Stimulated activated naive CD8-positive, alpha-beta T cell treated with anti-CD3 and anti-CD28 coated beads, Interleukin-15, amount 100 ng/mL, for 72 hours (primary cell): ENCODE data around the gene PAFAH2.
A peak's percentile ranks its signal among the peaks of the same experiment; 100 is the strongest.
"Not testable (repeated sequence)": the region's sequence is repeated elsewhere in the genome, so short reads cannot be mapped to it uniquely, and the experiment has no call there.

Source experiments
- ATAC-seq: fragments of 150-1000 bp; cut with Tn5 transposase; 2 replicates; pipeline ENCODE4 v1.10.0; 2021; ENCODE audit warnings: mild to moderate bottlenecking, moderate library complexity
- DNase-seq, 2 donors: peaks; one replicate each; pipeline ENCODE4 v3.0.0; 2021 to 2022
- H3K27ac Mint-ChIP-seq, 2 donors: one replicate each; pipeline ENCODE4 v1.8.0; 2022; ENCODE audit warnings: mild to moderate bottlenecking in 2 of 2, mixed read lengths in 2 of 2, moderate library complexity in 2 of 2
- H3K27me3 Mint-ChIP-seq: one replicate; pipeline ENCODE4 v1.8.0; 2022; ENCODE audit warnings: mixed read lengths
- H3K4me1 Mint-ChIP-seq: one replicate; pipeline ENCODE4 v1.8.0; 2022; ENCODE audit warnings: mild to moderate bottlenecking, mixed read lengths
- H3K4me3 Mint-ChIP-seq, 2 donors: one replicate each; pipeline ENCODE4 v1.8.0; 2022; ENCODE audit warnings: mild to moderate bottlenecking in 2 of 2, mixed read lengths in 2 of 2, moderate library complexity in 1 of 2
- H3K9me3 Mint-ChIP-seq, 2 donors: one replicate each; pipeline ENCODE4 v1.8.0; 2022; ENCODE audit warnings: mixed read lengths in 2 of 2

Gene PAFAH2

GRCh38 chr1:25947027-25947426 lies 50.8 kb downstream of the PAFAH2 start:
- H3K4me1 Mint-ChIP-seq: no peaks in the 10 kb centered on the region
- H3K27me3 Mint-ChIP-seq: no peaks in the 10 kb centered on the region
- peak overlapping the region in 1 of 2 donors; percentile 54 for H3K27ac Mint-ChIP-seq
- peaks cover 0 to 20% of the 10 kb centered on the region in 2 donors for H3K9me3 Mint-ChIP-seq
- H3K4me3 Mint-ChIP-seq: no peak overlapping the region
- ATAC-seq: no peak
- no peak for DNase-seq

DNA sequence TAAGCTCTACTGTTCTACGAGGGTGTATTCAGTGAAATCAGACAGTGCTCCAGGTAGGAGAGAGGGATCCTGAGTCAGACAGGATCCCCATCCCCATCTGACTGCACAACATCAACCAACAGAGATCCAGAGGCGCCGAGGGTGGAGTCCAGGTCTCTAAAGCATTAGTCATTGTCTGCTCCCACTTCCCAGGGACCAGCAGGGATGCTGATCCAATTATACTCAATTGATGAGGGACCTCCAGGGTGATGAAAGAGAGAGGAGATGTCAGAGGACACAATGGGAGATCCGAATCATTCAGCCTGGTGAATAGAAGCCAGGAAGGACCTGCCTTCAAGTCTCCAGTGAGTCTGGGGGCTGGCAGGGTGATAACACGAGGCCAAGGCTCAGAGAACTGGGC lies 52.1 kb downstream of the PAFAH2 start:
- Mint-ChIP-seq H3K4me1 (no peaks in the 10 kb centered on the region), H3K4me3 (no peak overlapping the region), H3K27me3 (no peaks in the 10 kb centered on the region), H3K27ac (no peak overlapping the region), H3K9me3 (peaks cover 0 to 20% of the 10 kb centered on the region in 2 donors)
- no peak for ATAC-seq
- no peak for DNase-seq

DNA sequence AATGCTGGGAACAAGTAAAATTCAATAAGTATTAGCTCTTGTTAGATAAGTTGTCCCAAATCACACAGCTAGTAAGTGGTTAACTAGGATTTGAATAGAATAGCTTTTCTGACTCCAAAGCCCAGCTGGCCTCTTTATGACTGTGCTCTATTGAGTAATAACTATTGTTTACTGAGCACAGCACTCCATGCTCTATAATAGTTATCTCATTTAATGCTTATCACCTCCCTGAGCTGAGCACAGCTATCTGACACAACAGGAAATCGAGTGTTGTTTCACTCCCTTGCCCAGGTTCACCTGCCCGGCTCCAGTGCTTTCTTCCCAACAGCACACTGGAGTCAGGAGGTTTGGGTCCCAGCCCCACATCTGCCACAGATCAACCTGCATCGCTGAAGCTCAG lies 52.9 kb downstream of the PAFAH2 start:
- Mint-ChIP-seq H3K27ac (no peak overlapping the region), H3K4me1 (no peaks in the 10 kb centered on the region), H3K4me3 (no peak overlapping the region), H3K27me3 (no peaks in the 10 kb centered on the region), H3K9me3 (peaks cover 0 to 20% of the 10 kb centered on the region in 2 donors)
- DNase-seq: no peak
- no peak for ATAC-seq

- DNase-seq, H3K27me3 Mint-ChIP-seq, H3K27ac Mint-ChIP-seq, H3K4me3 Mint-ChIP-seq, ATAC-seq, H3K4me1 Mint-ChIP-seq: not testable (repeated sequence)
- peaks cover 0 to 20% of the 10 kb centered on the region in 2 donors for H3K9me3 Mint-ChIP-seq
Observed at GRCh38 chr1:25943511-25943910, 54.4 kb downstream of the PAFAH2 start.

GRCh38 chr1:25936947-25937346 lies 60.9 kb downstream of the PAFAH2 start:
- DNase-seq (no peak), ATAC-seq (no peak)
- no peaks in the 10 kb centered on the region for H3K27me3 Mint-ChIP-seq
- no peak overlapping the region for H3K4me3 Mint-ChIP-seq
- peaks cover 10% of the 10 kb centered on the region for H3K4me1 Mint-ChIP-seq
- H3K27ac Mint-ChIP-seq: no peak overlapping the region
- H3K9me3 Mint-ChIP-seq: no peaks in the 10 kb centered on the region

GRCh38 chr1:25933479-25934365 lies 64.1 kb downstream of the PAFAH2 start:
- Mint-ChIP-seq H3K9me3 (no peaks in the 10 kb centered on the region), H3K27me3 (no peaks in the 10 kb centered on the region), H3K4me1 (peaks cover 10% of the 10 kb centered on the region), H3K4me3 (no peak overlapping the region), H3K27ac (peak overlapping the region in 1 of 2 donors; percentile 15)
- ATAC-seq (no peak), DNase-seq (no peak)

- ATAC-seq, H3K27ac Mint-ChIP-seq, H3K9me3 Mint-ChIP-seq, DNase-seq, H3K27me3 Mint-ChIP-seq, H3K4me3 Mint-ChIP-seq: not testable (repeated sequence)
- peaks cover 10% of the 10 kb centered on the region for H3K4me1 Mint-ChIP-seq
Observed at GRCh38 chr1:25932811-25933400, 65.0 kb downstream of the PAFAH2 start.

DNA sequence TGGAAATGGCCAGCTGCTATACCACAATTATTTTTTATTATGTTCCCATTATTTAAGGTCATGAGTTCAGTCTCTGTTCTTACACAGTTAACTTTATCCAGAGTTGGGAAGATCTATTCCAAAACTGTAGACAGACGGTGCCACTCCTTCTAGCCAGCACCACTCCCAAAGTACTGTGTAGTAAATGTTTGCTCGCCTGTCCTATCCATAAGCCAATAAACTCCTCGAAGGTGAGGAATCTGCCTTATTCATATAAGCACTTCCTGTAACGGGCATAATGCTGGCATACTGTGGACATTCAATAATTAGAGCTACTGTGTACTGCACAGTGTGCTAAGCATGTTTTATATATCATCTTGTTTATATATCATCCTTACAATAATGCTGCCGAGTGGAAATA lies 65.5 kb downstream of the PAFAH2 start:
- Mint-ChIP-seq H3K4me1 (peaks cover 10% of the 10 kb centered on the region), H3K4me3 (no peak overlapping the region), H3K27ac (no peak overlapping the region), H3K27me3 (no peaks in the 10 kb centered on the region), H3K9me3 (no peaks in the 10 kb centered on the region)
- ATAC-seq (no peak), DNase-seq (no peak)

DNA sequence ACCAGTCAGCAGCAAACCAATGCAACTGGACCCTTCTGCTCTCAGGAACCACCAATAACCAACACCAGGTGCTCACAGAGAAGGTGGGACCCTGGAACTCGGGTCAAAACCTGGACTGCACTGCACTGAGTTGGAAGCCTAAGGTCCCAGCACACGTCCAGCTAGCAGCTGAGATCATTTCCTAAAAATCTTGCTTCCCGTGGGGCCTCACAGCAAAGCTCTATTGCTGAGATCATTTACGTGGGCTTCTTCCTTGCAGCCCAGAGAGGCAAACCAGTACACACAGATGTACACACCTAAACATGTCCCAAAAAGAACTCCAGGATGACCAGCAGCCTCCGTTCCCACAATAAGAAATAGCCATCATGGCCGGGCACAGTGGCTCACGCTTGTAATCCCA lies 68.8 kb downstream of the PAFAH2 start:
- Mint-ChIP-seq H3K27me3 (no peaks in the 10 kb centered on the region), H3K9me3 (no peaks in the 10 kb centered on the region), H3K4me1 (peaks cover 21% of the 10 kb centered on the region), H3K27ac (no peak overlapping the region), H3K4me3 (no peak overlapping the region)
- DNase-seq (no peak), ATAC-seq (no peak)

DNA sequence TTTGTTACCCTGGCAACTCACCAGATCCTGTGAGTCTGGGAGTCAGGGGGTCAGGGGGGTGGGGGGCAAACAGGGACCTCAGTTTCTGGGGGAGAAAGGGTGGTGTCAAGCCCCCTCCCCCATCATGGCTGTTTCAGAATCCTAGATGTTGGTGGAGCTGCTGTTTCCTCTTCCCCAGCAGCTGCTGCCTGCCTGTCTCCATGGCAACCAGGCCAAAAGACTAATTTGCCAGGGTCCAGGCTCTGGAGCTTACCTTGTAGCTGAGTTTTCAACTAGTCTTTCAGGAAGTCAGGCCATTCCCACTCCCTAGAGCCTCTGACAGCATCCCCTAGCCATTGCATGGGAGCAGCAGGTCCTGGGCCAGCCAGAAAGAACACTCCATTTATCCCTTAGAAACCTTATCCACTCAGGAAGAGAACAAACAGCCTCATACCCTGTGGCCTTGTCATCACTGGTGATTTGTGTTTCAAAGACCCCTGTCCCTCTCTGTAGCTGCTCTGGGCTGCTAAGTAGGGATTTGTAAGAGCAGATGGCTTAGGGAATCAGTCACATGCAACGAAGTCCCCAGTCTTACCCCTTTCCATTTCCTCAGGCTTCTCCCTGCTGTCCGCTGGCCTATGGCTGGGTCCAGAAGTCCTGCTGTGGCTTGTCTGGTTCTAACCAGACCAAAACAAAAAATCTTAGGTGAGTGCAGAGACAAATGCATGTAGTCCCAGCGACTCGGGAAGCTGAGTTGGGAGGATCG lies 70.2 kb downstream of the PAFAH2 start:
- ATAC-seq: no peak
- Mint-ChIP-seq H3K27ac (no peak overlapping the region), H3K4me1 (peaks cover 22% of the 10 kb centered on the region), H3K9me3 (no peaks in the 10 kb centered on the region), H3K4me3 (no peak overlapping the region), H3K27me3 (peaks cover 6% of the 10 kb centered on the region)
- no peak for DNase-seq

DNA sequence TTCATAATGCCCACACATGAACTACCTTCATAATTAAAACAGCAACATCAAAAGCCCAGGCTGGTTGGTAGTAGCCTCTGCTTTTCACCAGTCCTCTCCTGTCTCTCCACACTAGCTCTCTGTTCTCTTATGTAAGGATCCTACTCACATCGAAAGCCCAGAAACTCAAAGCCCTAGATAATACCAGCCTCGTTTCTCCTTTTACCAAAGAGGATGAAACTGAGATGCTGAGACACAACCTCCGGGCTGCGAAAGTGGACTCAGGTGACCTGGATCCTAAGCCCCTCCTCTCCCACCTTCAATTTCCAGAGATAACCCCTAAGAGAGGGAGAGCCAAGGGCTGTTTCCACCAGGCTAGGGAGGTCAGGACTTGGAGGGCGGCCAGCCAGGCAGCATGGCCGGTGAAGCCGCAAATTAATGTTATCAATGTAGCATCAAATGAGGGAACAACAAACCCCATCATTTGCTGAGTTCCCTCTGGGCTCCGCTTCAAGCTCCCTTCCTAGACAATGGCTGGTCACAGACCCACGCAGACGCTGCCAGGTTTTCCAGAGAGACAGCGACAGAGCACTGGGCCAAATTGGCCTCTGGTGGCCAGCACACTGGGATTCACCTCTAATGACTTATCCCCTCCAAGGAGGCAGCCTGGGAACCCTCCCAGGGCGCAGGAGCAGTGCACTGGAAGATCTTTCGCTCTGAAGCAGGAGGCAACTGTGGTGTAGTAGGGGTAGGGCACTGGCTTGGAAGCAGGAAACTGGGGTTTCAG lies 70.9 kb downstream of the PAFAH2 start:
- peaks cover 30% of the 10 kb centered on the region for H3K4me1 Mint-ChIP-seq
- ATAC-seq (no peak), DNase-seq (no peak)
- peaks cover 6% of the 10 kb centered on the region for H3K27me3 Mint-ChIP-seq
- H3K4me3 Mint-ChIP-seq: no peak overlapping the region
- no peak overlapping the region for H3K27ac Mint-ChIP-seq
- H3K9me3 Mint-ChIP-seq: no peaks in the 10 kb centered on the region

GRCh38 chr1:25924454-25924853 lies 73.4 kb downstream of the PAFAH2 start:
- Mint-ChIP-seq H3K27ac (no peak overlapping the region), H3K27me3 (peaks cover 6% of the 10 kb centered on the region), H3K9me3 (no peaks in the 10 kb centered on the region), H3K4me3 (no peak overlapping the region), H3K4me1 (peaks cover 33% of the 10 kb centered on the region)
- ATAC-seq: no peak
- no peak for DNase-seq

- H3K4me1 Mint-ChIP-seq: peaks cover 40% of the 10 kb centered on the region
- ATAC-seq (peak; percentile 67), DNase-seq (peak in 1 of 2 donors; percentile 31)
- H3K4me3 Mint-ChIP-seq: peak overlapping the region; percentile 84 to 93
- H3K27me3 Mint-ChIP-seq: peaks cover 6% of the 10 kb centered on the region
- no peaks in the 10 kb centered on the region for H3K9me3 Mint-ChIP-seq
- H3K27ac Mint-ChIP-seq: peak overlapping the region in 1 of 2 donors; percentile 9
Observed at GRCh38 chr1:25922971-25923552, 74.8 kb downstream of the PAFAH2 start.

- Mint-ChIP-seq H3K27me3 (peaks cover 6% of the 10 kb centered on the region), H3K4me1 (peaks cover 47% of the 10 kb centered on the region), H3K9me3 (no peaks in the 10 kb centered on the region), H3K27ac (peak overlapping the region; percentile 83 to 85), H3K4me3 (peak overlapping the region; percentile 84 to 93)
- ATAC-seq (peak; percentile 89), DNase-seq (peak; percentile 54 to 57)
Observed at GRCh38 chr1:25922056-25922970, 75.5 kb downstream of the PAFAH2 start.
